BJ (cell line): ENCODE data around the gene SLC2A2. TPM values are rescaled to one million over a fixed set of nuclear protein-coding genes. Genes with fewer than 3 reads are reported as not detected.
A peak's percentile ranks its signal among the peaks of the same experiment; 100 is the strongest.

Experiments used
- CTCF ChIA-PET: fragments of 350-600 bp; formaldehyde crosslinking; extraction: SDS; loops from one replicate; lab custom pipeline; 2021; ENCODE audit warnings: antibody characterized with exemption, inconsistent platforms; lab: Yijun Ruan, JAX
- POLR2A ChIA-PET: fragments of 300-600 bp; sonication (Branson Sonifier 250); formaldehyde crosslinking; extraction: SDS; loops from one replicate; lab custom pipeline; 2021; ENCODE audit warnings: antibody characterized with exemption; lab: Charles Lee
- DNase-seq: peaks from one replicate; pipeline ENCODE4 v3.0.0-alpha.2; 2011; ENCODE audit warnings: low read depth
- H3K27me3 ChIP-seq: 2 replicates; pipeline ENCODE4 v1.6.0; 2011; ENCODE audit warnings: low read length; ENCODE audit not compliant: control insufficient read depth, insufficient read depth
- H3K36me3 ChIP-seq: 2 replicates; pipeline ENCODE4 v1.5.1; 2011; ENCODE audit warnings: low read length; ENCODE audit not compliant: control insufficient read depth, insufficient read depth
- H3K4me3 ChIP-seq: 2 replicates; pipeline ENCODE4 v1.5.1; 2011; ENCODE audit warnings: low read depth, mild to moderate bottlenecking, control low read depth, low read length
- CTCF ChIP-seq: IDR thresholded peaks from 2 replicates; pipeline ENCODE4 v1.5.1; 2011; ENCODE audit warnings: low read depth, mild to moderate bottlenecking, control low read depth, inconsistent platforms, low read length, moderate library complexity; ENCODE audit not compliant: insufficient read depth
- polyA plus RNA-seq: library from polyadenylated mRNA; depleted of rRNA; stranded (reverse); fragments of >200 nt; gene quantifications from 2 replicates; pipeline ENCODE4 v1.2.3, GENCODE V29; 2011

The SLC2A2 gene
- polyA plus RNA-seq, 1 experiment, result not detected

GRCh38 chr3:170966495-170966894, 60.0 kb downstream of the SLC2A2 start:
- POLR2A ChIA-PET, result no interaction called here
- DNase-seq, result no peak

GRCh38 chr3:170962411-170962810, 64.1 kb downstream of the SLC2A2 start:
- ChIA-PET POLR2A (no interaction called here), CTCF (interaction anchor here (0.7 to 7.0 kb wide), 18 partner anchors 13 to 828 kb away, joined by 3 to 69 read pairs (median 4); partner anchors contain the start of gene SLC2A2)
- H3K4me3 ChIP-seq, result no peak overlapping the region
- no peak for DNase-seq
- no peaks in the 10 kb centered on the region for H3K36me3 ChIP-seq
- no peaks in the 10 kb centered on the region for H3K27me3 ChIP-seq
- TF ChIP-seq CTCF, result no peak

More at GRCh38 chr3:170966495-170966894, 60.0 kb downstream of the SLC2A2 start:
- H3K27me3 ChIP-seq, result no peaks in the 10 kb centered on the region
- TF ChIP-seq CTCF, result no peak
- H3K4me3 ChIP-seq, result no peak overlapping the region
- no peaks in the 10 kb centered on the region for H3K36me3 ChIP-seq
- CTCF ChIA-PET, result interaction anchor here (1.1 to 7.0 kb wide), 4 partner anchors 12 to 599 kb away, joined by 3 to 69 read pairs (median 7); no protein-coding TSS in a partner anchor

GRCh38 chr3:170961616-170962400, 64.7 kb downstream of the SLC2A2 start:
- POLR2A ChIA-PET, result no interaction called here
- TF ChIP-seq CTCF, result peak; percentile 51

GRCh38 chr3:170959457-170959856, 67.1 kb downstream of the SLC2A2 start:
- no peak overlapping the region for H3K4me3 ChIP-seq
- no peak for DNase-seq
- no peaks in the 10 kb centered on the region for H3K36me3 ChIP-seq
- H3K27me3 ChIP-seq, result peaks cover 2% of the 10 kb centered on the region; the same call in 1 of the 2 replicates
- ChIA-PET POLR2A (no interaction called here), CTCF (interaction anchor here (1.3 to 1.6 kb wide), 2 partner anchors 90 to 607 kb away, joined by 5 to 7 read pairs; no protein-coding TSS in a partner anchor)
- no peak for TF ChIP-seq CTCF

More at GRCh38 chr3:170961616-170962400, 64.7 kb downstream of the SLC2A2 start:
- H3K36me3 ChIP-seq, result no peaks in the 10 kb centered on the region
- CTCF ChIA-PET, result interaction anchor here (0.7 to 7.0 kb wide), 24 partner anchors 9 to 811 kb away, joined by 3 to 69 read pairs (median 4); partner anchors contain the start of gene SLC2A2
- H3K4me3 ChIP-seq, result no peak overlapping the region
- H3K27me3 ChIP-seq, result no peaks in the 10 kb centered on the region
- no peak for DNase-seq

- peaks cover 4% of the 10 kb centered on the region for H3K27me3 ChIP-seq
- POLR2A ChIA-PET, result no interaction called here
- DNase-seq, result no peak
- TF ChIP-seq CTCF, result no peak
- CTCF ChIA-PET, result no interaction called here
- H3K36me3 ChIP-seq, result no peaks in the 10 kb centered on the region
- no peak overlapping the region for H3K4me3 ChIP-seq
Observed at GRCh38 chr3:170956647-170957046, 69.9 kb downstream of the SLC2A2 start.
